ENCODE results near the gene AKR1D1. TPM values are rescaled to one million over a fixed set of nuclear protein-coding genes. Genes with fewer than 3 reads are reported as not detected.
"Not testable (repeated sequence)": the region's sequence is repeated elsewhere in the genome, so short reads cannot be mapped to it uniquely, and the experiment has no call there.

Gene AKR1D1
- total RNA-seq, 2 experiments from 2014 or later: not detected

DNA sequence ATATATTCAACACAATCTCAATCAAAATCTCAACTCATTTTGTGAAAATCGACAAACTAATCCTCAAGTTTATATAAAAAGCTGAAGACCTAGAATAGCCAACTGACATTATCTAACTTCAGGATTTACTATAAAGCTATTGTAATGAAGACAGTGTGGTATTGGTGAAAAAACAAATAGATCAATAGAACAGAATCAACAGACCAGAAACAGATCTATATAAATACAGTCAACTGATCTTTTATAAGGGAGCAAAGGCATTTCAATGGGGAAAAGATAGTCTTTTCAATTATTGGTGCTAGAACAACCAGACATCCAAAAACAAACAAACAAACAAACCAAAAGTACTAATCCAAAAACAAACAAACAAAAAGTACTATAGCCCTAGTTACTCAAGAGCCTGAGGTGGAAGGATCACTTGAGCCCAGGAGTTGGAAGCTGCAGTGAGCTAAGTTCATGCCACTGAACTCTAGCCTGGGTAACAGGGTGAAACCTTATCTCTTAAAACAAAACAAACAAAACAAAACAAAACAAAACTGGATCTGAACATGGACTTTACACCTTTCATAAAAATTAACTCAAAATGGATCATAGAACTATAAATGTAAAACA is 26.6 kb upstream of the AKR1D1 start:
- Mint-ChIP-seq H3K27ac (no peak overlapping the region), H3K4me1 (no peaks in the 10 kb centered on the region), H3K27me3 (peaks cover 6% of the 10 kb centered on the region), H3K9me3 (ENCODE audit: low read depth) (peaks cover 6% of the 10 kb centered on the region), H3K4me3 (no peak overlapping the region), H3K36me3 (ENCODE audit: low read depth) (peaks cover 1% of the 10 kb centered on the region)
- ChIA-PET CTCF (no interaction called here), POLR2A (no interaction called here)
- DNase-seq (no peak), ATAC-seq (no peak)
- intact Hi-C loops (cut with DNase I, micrococcal nuclease): no loop called here

- intact Hi-C loops (cut with DNase I, micrococcal nuclease); H3K36me3 Mint-ChIP-seq (ENCODE audit: low read depth): not testable (repeated sequence)
Observed at GRCh38 chr7:138051712-138052247, 24.5 kb upstream of the AKR1D1 start.

DNA sequence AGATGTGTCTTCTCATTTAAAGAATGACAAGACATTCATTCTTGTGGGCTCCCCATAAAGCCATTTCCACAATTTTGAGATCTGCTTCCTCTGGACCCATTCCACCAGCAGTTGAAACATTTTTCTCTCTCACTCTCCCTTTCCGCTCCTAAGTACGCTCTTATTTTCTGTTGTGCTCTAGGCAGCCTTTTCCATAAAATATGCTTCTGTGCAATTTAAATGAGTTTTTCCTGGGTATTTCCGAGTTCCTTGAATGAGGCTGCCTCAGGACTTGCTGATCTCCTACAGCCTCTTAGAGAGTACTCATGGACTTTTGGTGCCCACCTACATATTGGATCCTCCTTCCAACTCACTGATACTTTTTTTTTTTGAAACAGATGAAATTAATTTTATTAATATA is 23.6 kb upstream of the AKR1D1 start:
- H3K4me1 Mint-ChIP-seq: no peaks in the 10 kb centered on the region
- intact Hi-C loops (cut with DNase I, micrococcal nuclease): no loop called here
- H3K9me3 Mint-ChIP-seq (ENCODE audit: low read depth): peaks cover 6% of the 10 kb centered on the region
- peaks cover 6% of the 10 kb centered on the region for H3K27me3 Mint-ChIP-seq
- CTCF ChIA-PET: no interaction called here
- H3K27ac Mint-ChIP-seq: no peak overlapping the region
- peaks cover 1% of the 10 kb centered on the region for H3K36me3 Mint-ChIP-seq (ENCODE audit: low read depth)
- H3K4me3 Mint-ChIP-seq: no peak overlapping the region
- ATAC-seq: no peak
- POLR2A ChIA-PET: no interaction called here
- no peak for DNase-seq

More at GRCh38 chr7:138051712-138052247, 24.5 kb upstream of the AKR1D1 start:
- DNase-seq; H3K4me3 Mint-ChIP-seq; H3K9me3 Mint-ChIP-seq (ENCODE audit: low read depth); H3K27ac Mint-ChIP-seq; ATAC-seq; CTCF ChIA-PET; H3K4me1 Mint-ChIP-seq; POLR2A ChIA-PET; H3K27me3 Mint-ChIP-seq: not testable (repeated sequence)

- ATAC-seq; H3K36me3 Mint-ChIP-seq (ENCODE audit: low read depth); intact Hi-C loops (cut with DNase I, micrococcal nuclease); H3K9me3 Mint-ChIP-seq (ENCODE audit: low read depth); H3K27me3 Mint-ChIP-seq; DNase-seq; CTCF ChIA-PET; H3K4me3 Mint-ChIP-seq; H3K27ac Mint-ChIP-seq; H3K4me1 Mint-ChIP-seq; POLR2A ChIA-PET: not testable (repeated sequence)
Observed at GRCh38 chr7:138055698-138056097, 20.6 kb upstream of the AKR1D1 start.

DNA sequence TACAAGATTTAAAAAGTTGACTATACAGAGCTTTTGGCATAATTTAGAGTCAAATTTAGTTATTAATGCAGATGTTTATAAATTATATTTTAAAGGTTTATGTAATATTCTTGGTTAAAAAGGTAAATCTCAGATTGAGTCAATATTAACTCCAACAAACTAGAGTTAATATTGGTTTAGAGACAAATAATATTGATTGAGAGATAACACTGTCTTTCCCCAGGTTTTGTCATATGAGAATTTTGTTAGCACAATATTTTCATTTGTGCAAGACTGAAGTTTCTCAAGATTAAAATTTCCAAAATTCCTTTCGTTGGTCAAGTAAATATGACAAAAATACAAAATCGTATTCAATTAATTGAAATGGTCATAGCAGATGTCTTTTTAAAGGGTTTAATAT is 12.9 kb upstream of the AKR1D1 start:
- Mint-ChIP-seq H3K36me3 (ENCODE audit: low read depth) (no peaks in the 10 kb centered on the region), H3K9me3 (ENCODE audit: low read depth) (no peaks in the 10 kb centered on the region), H3K4me1 (no peaks in the 10 kb centered on the region), H3K4me3 (no peak overlapping the region), H3K27me3 (peaks cover 4% of the 10 kb centered on the region), H3K27ac (no peak overlapping the region)
- ATAC-seq (no peak), DNase-seq (no peak)
- CTCF ChIA-PET: no interaction called here
- intact Hi-C loops (cut with DNase I, micrococcal nuclease): no loop called here
- POLR2A ChIA-PET: no interaction called here

DNA sequence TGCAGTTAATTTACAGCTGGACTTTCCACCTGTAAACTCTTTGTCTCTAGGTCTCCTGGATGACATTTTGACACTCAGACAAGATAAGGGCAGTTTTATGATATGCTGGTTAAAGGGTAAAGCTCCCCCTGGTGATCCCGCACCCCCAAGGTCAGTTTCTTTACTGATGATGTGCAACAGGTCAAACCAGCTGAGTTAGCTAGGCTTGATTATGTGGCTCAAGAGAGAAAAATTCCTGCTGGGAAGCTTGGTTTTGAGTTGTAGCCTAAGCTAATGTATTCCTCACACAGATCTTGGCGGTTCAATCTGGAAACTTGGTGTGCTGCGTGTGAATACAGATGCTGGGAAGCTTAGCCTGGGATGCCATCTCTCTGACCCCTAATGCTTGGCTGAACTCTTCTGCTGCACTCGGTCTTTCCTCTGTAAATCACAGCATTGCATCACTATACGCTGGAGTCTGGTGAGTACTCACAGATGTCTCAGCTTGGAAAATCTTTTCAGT is 11.4 kb upstream of the AKR1D1 start:
- ChIA-PET POLR2A (no interaction called here), CTCF (no interaction called here)
- Mint-ChIP-seq H3K27ac (no peak overlapping the region), H3K9me3 (ENCODE audit: low read depth) (no peaks in the 10 kb centered on the region), H3K4me1 (no peaks in the 10 kb centered on the region), H3K27me3 (peaks cover 4% of the 10 kb centered on the region), H3K4me3 (no peak overlapping the region), H3K36me3 (ENCODE audit: low read depth) (no peaks in the 10 kb centered on the region)
- DNase-seq (no peak), ATAC-seq (no peak)
- intact Hi-C loops (cut with DNase I, micrococcal nuclease): no loop called here

GRCh38 chr7:138065827-138066226 is 10.4 kb upstream of the AKR1D1 start:
- ChIA-PET CTCF (interaction anchor here (0.6 kb wide), 1 partner anchor 24 kb away, joined by 3 read pairs; no protein-coding TSS in a partner anchor), POLR2A (no interaction called here)
- no peak for ATAC-seq
- Mint-ChIP-seq H3K9me3 (ENCODE audit: low read depth) (no peaks in the 10 kb centered on the region), H3K27me3 (peaks cover 4% of the 10 kb centered on the region), H3K36me3 (ENCODE audit: low read depth) (no peaks in the 10 kb centered on the region), H3K4me3 (no peak overlapping the region), H3K4me1 (no peaks in the 10 kb centered on the region), H3K27ac (no peak overlapping the region)
- DNase-seq: no peak
- intact Hi-C loops (cut with DNase I, micrococcal nuclease): no loop called here

GRCh38 chr7:138066954-138067394 is 9.3 kb upstream of the AKR1D1 start:
- intact Hi-C loops (cut with DNase I, micrococcal nuclease): no loop called here

GRCh38 chr7:138067774-138068173 is 8.5 kb upstream of the AKR1D1 start:
- no peak overlapping the region for H3K27ac Mint-ChIP-seq
- H3K4me3 Mint-ChIP-seq: no peak overlapping the region
- no peaks in the 10 kb centered on the region for H3K4me1 Mint-ChIP-seq
- CTCF ChIA-PET: no interaction called here
- no peak for DNase-seq
- no peaks in the 10 kb centered on the region for H3K36me3 Mint-ChIP-seq (ENCODE audit: low read depth)
- no peaks in the 10 kb centered on the region for H3K9me3 Mint-ChIP-seq (ENCODE audit: low read depth)
- H3K27me3 Mint-ChIP-seq: peaks cover 4% of the 10 kb centered on the region
- no peak for ATAC-seq
- POLR2A ChIA-PET: no interaction called here
- intact Hi-C loops (cut with DNase I, micrococcal nuclease): no loop called here

More at GRCh38 chr7:138066954-138067394, 9.3 kb upstream of the AKR1D1 start:
- H3K27ac Mint-ChIP-seq: no peak overlapping the region
- H3K4me3 Mint-ChIP-seq: no peak overlapping the region
- DNase-seq (no peak), ATAC-seq (no peak)
- H3K4me1 Mint-ChIP-seq: no peaks in the 10 kb centered on the region
- peaks cover 4% of the 10 kb centered on the region for H3K27me3 Mint-ChIP-seq
- no peaks in the 10 kb centered on the region for H3K9me3 Mint-ChIP-seq (ENCODE audit: low read depth)
- ChIA-PET CTCF (no interaction called here), POLR2A (no interaction called here)
- H3K36me3 Mint-ChIP-seq (ENCODE audit: low read depth): no peaks in the 10 kb centered on the region

DNA sequence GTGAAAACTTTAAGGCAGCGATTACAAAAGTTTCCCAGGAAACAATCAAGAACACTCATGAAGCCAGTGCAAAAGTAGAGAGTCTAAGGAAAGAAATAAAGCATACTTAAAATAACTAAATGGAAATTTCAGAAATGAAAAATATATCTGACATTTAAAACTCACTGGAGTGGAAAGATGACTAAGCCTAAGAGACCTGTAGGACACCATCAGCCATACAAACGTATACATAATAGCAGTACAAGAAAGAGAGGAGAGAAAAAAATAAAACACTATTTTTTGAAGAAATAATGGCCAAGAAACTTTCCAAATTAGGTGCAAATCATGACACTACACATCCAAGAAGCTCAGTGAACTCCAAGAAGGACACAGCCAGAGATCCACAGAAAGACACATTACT is 5.4 kb upstream of the AKR1D1 start:
- intact Hi-C loops (cut with DNase I, micrococcal nuclease): no loop called here
- CTCF ChIA-PET: no interaction called here
- H3K27me3 Mint-ChIP-seq: peaks cover 5% of the 10 kb centered on the region
- no peaks in the 10 kb centered on the region for H3K36me3 Mint-ChIP-seq (ENCODE audit: low read depth)
- POLR2A ChIA-PET: no interaction called here
- ATAC-seq: no peak
- H3K27ac Mint-ChIP-seq: no peak overlapping the region
- peaks cover 3% of the 10 kb centered on the region for H3K9me3 Mint-ChIP-seq (ENCODE audit: low read depth)
- no peaks in the 10 kb centered on the region for H3K4me1 Mint-ChIP-seq
- H3K4me3 Mint-ChIP-seq: no peak overlapping the region
- DNase-seq: no peak

GRCh38 chr7:138072726-138073125 is 3.5 kb upstream of the AKR1D1 start:
- Mint-ChIP-seq H3K9me3 (ENCODE audit: low read depth) (peaks cover 7% of the 10 kb centered on the region), H3K27me3 (peaks cover 3% of the 10 kb centered on the region), H3K4me3 (no peak overlapping the region), H3K4me1 (no peaks in the 10 kb centered on the region), H3K36me3 (ENCODE audit: low read depth) (no peaks in the 10 kb centered on the region), H3K27ac (no peak overlapping the region)
- DNase-seq (no peak), ATAC-seq (no peak)
- POLR2A ChIA-PET: no interaction called here
- intact Hi-C loops (cut with DNase I, micrococcal nuclease): no loop called here
- CTCF ChIA-PET: no interaction called here

DNA sequence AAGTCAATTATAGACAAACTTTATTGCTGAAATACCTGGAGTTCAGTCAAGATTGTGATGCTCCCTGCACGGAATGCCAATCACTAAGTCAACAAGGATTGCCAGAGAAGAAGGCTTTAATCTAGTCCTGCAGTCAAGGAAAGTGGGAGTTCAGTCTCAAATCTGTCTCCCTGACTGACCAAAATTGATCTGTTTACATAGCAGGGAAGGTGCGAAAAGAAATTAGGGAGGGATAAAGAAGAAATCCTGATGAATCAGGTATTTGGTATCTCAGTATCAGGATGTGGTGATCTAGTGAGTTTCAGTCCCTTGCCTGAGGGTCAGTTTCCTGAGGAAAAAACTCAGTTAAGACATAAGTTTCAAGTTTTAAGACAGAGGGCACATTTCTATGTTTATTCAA is 2.1 kb upstream of the AKR1D1 start:
- peaks cover 7% of the 10 kb centered on the region for H3K9me3 Mint-ChIP-seq (ENCODE audit: low read depth)
- H3K4me3 Mint-ChIP-seq: no peak overlapping the region
- no peak for ATAC-seq
- no peaks in the 10 kb centered on the region for H3K36me3 Mint-ChIP-seq (ENCODE audit: low read depth)
- POLR2A ChIA-PET: no interaction called here
- no peak for DNase-seq
- peaks cover 3% of the 10 kb centered on the region for H3K27me3 Mint-ChIP-seq
- intact Hi-C loops (cut with DNase I, micrococcal nuclease): no loop called here
- CTCF ChIA-PET: no interaction called here
- H3K27ac Mint-ChIP-seq: no peak overlapping the region
- no peaks in the 10 kb centered on the region for H3K4me1 Mint-ChIP-seq
